Measurements from ENCODE around the gene IL23A.

IL23A gene

DNA sequence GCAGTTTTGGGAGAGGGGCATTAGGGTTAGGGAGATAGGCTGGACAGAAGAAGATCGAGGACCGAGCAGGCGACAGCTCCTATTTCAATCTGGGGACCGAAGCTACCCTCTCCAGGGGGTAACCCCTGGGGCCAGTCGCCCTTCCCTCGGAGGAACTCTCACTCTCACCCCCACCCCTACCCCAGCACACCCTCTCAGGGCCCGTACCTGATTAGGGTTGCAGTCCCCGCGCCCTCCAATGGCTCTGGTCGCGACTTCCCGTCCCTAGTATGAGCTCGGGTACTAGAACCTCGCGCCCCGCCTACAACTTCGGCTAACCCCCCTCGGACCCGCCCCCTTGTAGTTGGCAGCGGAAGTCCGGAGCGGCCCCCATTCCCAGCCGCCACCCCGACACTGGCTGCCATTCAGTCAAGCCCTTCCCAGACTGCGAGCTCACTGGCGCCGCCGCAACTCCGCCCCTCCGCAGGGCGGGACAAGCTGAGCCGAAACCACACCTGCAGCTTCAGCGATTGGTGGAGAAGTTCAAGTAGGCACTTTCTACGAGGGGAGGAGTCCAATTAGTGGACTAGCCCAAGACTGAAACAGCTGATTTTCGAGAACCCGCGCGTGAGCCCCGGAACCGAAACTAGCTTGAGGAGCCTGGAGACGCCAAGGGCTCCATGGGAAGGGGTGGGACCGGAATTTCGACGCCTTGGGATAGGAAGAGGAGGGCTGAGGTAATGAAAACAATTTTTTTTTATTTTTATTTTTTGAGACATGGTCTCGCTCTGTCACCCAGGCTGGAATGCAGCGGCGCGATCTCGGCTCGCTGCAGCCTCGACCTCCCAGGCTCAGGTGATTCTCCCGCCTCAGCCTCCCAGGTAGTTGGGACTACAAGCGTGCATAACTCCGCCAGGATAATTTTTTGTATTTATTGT lies 21.4 kb downstream of the IL23A start, which contains the start of gene STAT2:
Gene STAT2, minus strand, starts transcription at position 257 of the 917 bp plus-strand sequence. CDS start 3,536 bp downstream, outside the sequence.
- peak; percentile 96 to 98 for DNase-seq (ENCODE audit: low read depth in 1 of 2, low spot score in 1 of 2)

DNA sequence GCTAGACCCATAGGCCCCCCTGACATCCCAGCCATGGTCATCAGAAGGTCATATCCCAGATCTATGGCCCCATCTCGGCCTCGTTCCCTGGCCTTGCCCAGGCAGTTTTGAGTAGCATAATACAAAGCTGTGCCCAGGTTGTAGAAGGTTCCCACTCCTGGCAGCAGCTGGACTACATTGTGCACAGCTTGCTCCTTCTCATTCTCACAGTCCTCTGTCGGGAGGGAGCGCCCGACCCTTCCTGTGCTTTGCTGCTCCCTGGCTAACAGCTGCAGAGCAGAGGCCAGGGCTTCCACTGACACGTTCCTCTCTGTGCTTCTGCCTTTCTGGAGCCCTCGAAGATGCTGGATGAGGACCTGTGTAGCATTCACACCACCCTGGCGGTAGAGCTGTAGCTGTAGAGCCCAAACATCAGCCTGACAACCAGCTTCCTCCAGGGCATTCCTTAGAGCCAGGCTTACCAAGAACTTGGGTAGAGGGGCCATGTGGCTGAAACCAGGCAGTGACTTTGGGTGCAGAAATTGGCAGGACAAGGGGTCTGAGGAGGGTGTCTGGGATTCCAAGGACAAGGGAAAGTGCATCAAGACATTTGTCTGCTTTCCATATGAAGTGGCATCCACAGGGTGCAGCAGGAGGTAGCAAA lies 22.9 kb downstream of the IL23A start:
- DNase-seq (ENCODE audit: low read depth in 1 of 2, low spot score in 1 of 2), result no peak

DNA sequence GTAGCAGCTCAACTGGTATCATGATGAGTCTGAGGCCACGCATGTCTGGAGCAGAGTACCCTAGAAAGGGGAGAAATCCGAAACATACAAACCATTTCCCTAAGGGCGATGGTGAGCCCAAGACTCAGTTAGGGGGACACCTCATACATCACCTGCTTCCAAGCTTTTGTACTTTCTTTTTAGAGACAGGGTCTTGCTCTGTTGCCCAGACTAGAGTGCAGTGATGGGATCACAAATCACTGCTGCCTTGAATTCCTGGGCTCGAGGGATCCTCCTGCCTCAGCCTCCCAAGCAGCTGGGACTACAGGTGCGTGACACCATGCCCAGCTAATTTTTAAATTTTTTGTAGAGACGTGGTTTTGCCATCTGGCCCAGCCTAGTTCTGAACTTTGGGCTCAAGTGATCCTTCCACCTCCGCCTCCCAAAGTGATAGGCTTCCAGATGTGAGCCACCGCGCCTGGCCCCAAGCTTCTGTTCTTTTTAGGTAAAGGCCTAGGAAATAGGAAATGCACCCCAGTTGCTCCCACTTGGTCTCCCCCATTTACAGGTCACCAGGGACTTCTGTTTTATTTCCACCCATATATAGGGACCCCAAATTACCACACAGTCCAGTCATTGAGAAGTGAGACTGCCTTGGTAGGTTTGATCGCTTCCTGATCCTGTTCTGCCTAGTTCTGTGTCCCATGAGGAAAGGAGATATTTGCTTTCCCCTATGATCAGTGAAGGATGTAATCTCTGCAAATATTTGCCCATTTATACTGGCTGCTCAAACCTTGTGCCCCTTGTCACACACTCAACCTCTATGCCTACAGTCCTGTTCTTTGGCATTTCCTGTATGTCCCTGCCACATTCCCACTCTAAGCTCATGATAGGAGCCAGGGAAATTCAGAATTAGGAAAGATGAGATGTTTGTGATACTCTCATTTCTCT lies 23.7 kb downstream of the IL23A start, which contains the start of gene APOF:
Gene APOF, minus strand, starts transcription at position 728 of the 930 bp plus-strand sequence. Its CDS starts 112 bp downstream, at position 616.
- no peak for DNase-seq (ENCODE audit: low read depth in 1 of 2, low spot score in 1 of 2)

DNA sequence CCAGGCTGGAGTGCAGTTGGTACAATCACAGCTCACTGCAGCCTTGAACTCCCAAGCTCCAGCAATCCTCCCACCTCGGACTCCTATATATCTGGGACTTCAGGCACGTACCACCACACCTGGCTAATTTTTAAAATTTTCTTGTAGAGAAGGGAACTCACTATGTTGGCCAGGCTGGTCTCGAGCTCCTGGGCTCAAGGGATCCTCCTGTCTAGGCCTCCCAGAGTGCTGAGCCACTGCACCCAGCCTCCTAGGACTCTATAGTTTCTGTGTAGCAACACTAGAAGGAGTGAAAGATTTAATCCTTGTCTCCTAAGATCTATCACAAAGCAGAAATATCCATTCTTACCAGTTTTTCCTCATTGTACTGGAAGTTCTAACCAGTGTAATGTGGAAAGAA lies 28.3 kb downstream of the IL23A start:
- DNase-seq (ENCODE audit: low read depth in 1 of 2, low spot score in 1 of 2), result no peak

- DNase-seq (ENCODE audit: low read depth in 1 of 2, low spot score in 1 of 2), result no peak
Measured at GRCh38 chr12:56373515-56373914, 34.8 kb downstream of the IL23A start.

GRCh38 chr12:56374726-56375597 lies 36.3 kb downstream of the IL23A start:
- DNase-seq (ENCODE audit: low read depth in 1 of 2, low spot score in 1 of 2), result no peak

GRCh38 chr12:56375598-56376434 lies 37.1 kb downstream of the IL23A start:
- no peak for DNase-seq (ENCODE audit: low read depth in 1 of 2, low spot score in 1 of 2)

GRCh38 chr12:56377310-56377988 lies 38.8 kb downstream of the IL23A start:
- DNase-seq (ENCODE audit: low read depth in 1 of 2, low spot score in 1 of 2), result no peak

DNA sequence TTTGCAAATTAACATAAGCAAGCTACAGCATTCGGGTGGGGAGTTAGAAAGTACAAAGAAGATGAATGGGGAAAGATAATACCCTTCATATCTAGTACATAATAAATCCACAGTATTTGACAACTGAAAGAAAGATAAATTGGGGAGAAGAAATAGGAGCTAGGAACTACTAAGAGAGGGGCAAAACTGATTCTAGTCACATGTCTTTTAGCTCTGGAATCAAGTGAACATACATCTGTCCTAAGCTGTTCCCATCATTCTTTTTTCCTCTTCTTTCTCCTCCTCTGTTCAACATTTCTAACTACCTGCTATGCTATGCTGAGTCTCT lies 39.3 kb downstream of the IL23A start:
- DNase-seq (ENCODE audit: low read depth in 1 of 2, low spot score in 1 of 2), result no peak

- no peak for DNase-seq (ENCODE audit: low read depth in 1 of 2, low spot score in 1 of 2)
Measured at GRCh38 chr12:56382611-56383010, 43.9 kb downstream of the IL23A start.

DNA sequence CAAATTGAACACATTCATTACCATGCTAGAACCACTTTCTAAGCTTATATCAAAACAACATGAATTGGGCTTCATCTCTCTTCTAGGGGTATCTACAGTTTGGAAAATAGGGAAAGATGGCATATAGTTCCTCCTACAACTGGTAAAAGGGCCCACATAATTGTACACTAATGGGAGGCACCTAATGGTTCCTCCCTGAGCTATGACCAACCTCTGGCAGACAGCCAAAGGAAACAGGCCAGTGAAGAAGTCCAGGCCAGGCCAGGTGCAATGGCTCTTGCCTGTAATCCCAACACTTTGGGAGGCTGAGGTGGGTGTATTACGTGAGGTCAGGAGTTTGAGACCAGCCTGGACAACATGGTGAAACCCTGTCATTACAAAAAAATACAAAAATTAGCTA lies 47.2 kb downstream of the IL23A start:
- DNase-seq (ENCODE audit: low read depth in 1 of 2, low spot score in 1 of 2), result no peak

DNA sequence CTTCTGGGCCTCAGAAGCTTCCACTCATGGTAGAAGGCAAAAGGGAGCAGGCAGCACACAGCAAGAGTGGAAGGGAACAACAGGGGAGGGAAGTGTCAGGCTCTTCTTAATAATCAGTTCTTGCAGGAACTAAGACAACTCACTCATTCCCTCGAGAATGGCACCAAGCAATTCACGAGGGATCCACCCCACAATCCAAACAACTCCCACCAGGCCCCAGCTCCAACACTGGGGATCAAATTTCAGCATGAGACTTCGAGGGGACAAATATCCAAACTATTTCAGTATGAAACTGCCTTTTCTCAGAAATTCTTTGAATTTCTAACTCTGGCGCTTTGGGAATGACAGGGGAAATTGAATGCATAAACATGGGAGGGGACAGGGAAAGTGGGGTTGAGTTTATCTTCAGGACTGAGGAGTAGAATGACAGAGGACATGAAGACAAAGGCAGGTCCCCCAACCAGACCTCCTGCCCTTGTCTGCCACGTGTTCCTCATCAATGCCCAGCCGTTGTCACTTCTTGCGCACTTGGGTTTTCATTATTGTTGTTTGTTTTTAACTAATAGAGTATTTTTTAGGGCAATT lies 48.6 kb downstream of the IL23A start:
- no peak for DNase-seq (ENCODE audit: low read depth in 1 of 2, low spot score in 1 of 2)

- no peak for DNase-seq (ENCODE audit: low read depth in 1 of 2, low spot score in 1 of 2)
Measured at GRCh38 chr12:56389412-56389811, 50.7 kb downstream of the IL23A start.

Data from activated CD4-positive, alpha-beta T cell treated with anti-CD3 and anti-CD28 coated beads, Interleukin-2, amount 50 U/mL, for 24 hours (primary cell).